ENCODE data around the gene SNRPE. TPM values are rescaled to one million over a fixed set of nuclear protein-coding genes. Genes with fewer than 3 reads are reported as not detected.

The SNRPE gene
- total RNA-seq, 1 experiment from 2014 or later = 326 TPM

GRCh38 chr1:203911806-203912205 is 50.4 kb downstream of the SNRPE start:
- Mint-ChIP-seq H3K4me1 (no peaks in the 10 kb centered on the region), H3K4me3 (no peak overlapping the region), H3K9me3 (no peaks in the 10 kb centered on the region), H3K27me3 (ENCODE audit: low read depth) (no peaks in the 10 kb centered on the region), H3K36me3 (ENCODE audit: insufficient read depth in 1 of 3, low read depth in 3 of 3) (no peaks in the 10 kb centered on the region), H3K27ac (no peak overlapping the region; a peak in 1 of 7 replicates)
- Histone ChIP-seq H3K79me2 (ENCODE audit: insufficient read depth, low read length) (no peaks in the 10 kb centered on the region), H2BK120ac (ENCODE audit: low read depth, low read length, poor library complexity, severe bottlenecking) (no peak overlapping the region), H3K23me2 (ENCODE audit: insufficient read length, low read depth, low read length, poor library complexity, severe bottlenecking) (no peaks in the 10 kb centered on the region), H4K20me1 (ENCODE audit: control insufficient read depth, insufficient read depth, insufficient read length) (no peaks in the 10 kb centered on the region), H2BK12ac (ENCODE audit: insufficient read length, low read depth, low read length) (no peak overlapping the region), H3K4me2 (ENCODE audit: insufficient read depth, insufficient read length, low read length) (no peak overlapping the region), H3K27ac (ENCODE audit: insufficient read length, low read depth, low read length) (no peak overlapping the region), H4K8ac (replicated peaks; ENCODE audit: insufficient read length, low read depth, low read length) (no peak overlapping the region), H3K14ac (ENCODE audit: insufficient read depth, low read length) (no peak overlapping the region), H2BK5ac (ENCODE audit: insufficient read length, low read length) (no peak overlapping the region), H3K27me3 (ENCODE audit: insufficient read depth, low read length) (no peaks in the 10 kb centered on the region), H3K56ac (ENCODE audit: insufficient read length, low read depth, low read length) (no peak overlapping the region), H2BK15ac (ENCODE audit: low read depth, low read length) (no peak overlapping the region), H3K79me1 (ENCODE audit: insufficient read depth, low read depth, low read length, poor library complexity, severe bottlenecking) (no peaks in the 10 kb centered on the region), H3K9me3 (ENCODE audit: control insufficient read depth, low read depth, low read length) (no peaks in the 10 kb centered on the region), H3K4me1 (ENCODE audit: insufficient read depth, low read length) (no peaks in the 10 kb centered on the region), H4K91ac (ENCODE audit: insufficient read length, low read depth, low read length) (no peak overlapping the region), H3T11ph (ENCODE audit: low read length) (no peak overlapping the region), H3K18ac (ENCODE audit: insufficient read length, low read depth, low read length) (no peak overlapping the region), H4K5ac (ENCODE audit: insufficient read length, low read depth, low read length) (no peak overlapping the region), H3K9ac (ENCODE audit: extremely low read depth, insufficient read length, low read length) (no peak overlapping the region), H2BK20ac (ENCODE audit: low read depth, low read length, poor library complexity, severe bottlenecking) (no peak overlapping the region), H3K4ac (ENCODE audit: low read depth, low read length) (no peak overlapping the region), H2AK5ac (ENCODE audit: insufficient read length, low read length) (no peak overlapping the region), H2AFZ (ENCODE audit: low read length) (no peak overlapping the region), H3K23ac (ENCODE audit: insufficient read length, low read depth, low read length) (no peak overlapping the region)
- WGBS (ENCODE audit: extremely low coverage, insufficient read length, low lambda C conversion rate) = no CpG with 5 or more reads among the region's 5 CpGs
- TF ChIP-seq, protein P1, sequence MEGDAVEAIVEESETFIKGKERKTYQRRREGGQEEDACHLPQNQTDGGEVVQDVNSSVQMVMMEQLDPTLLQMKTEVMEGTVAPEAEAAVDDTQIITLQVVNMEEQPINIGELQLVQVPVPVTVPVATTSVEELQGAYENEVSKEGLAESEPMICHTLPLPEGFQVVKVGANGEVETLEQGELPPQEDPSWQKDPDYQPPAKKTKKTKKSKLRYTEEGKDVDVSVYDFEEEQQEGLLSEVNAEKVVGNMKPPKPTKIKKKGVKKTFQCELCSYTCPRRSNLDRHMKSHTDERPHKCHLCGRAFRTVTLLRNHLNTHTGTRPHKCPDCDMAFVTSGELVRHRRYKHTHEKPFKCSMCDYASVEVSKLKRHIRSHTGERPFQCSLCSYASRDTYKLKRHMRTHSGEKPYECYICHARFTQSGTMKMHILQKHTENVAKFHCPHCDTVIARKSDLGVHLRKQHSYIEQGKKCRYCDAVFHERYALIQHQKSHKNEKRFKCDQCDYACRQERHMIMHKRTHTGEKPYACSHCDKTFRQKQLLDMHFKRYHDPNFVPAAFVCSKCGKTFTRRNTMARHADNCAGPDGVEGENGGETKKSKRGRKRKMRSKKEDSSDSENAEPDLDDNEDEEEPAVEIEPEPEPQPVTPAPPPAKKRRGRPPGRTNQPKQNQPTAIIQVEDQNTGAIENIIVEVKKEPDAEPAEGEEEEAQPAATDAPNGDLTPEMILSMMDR (conservative IDR thresholded peaks at IDR 0.05) = no peak
- no peak for DNase-seq

Measured in H9 (cell line).